Stimulated activated CD8-positive, alpha-beta memory T cell treated with anti-CD3 and anti-CD28 coated beads, Interleukin-12 subunit alpha, Interleukin-12 subunit beta, amount 100 ng/mL, for 1 hour (primary cell): ENCODE data around the gene HIVEP3.

Experiments used
- DNase-seq: peaks from one replicate; pipeline ENCODE4 v3.0.0-alpha.2; 2020; ENCODE audit warnings: low read depth

The HIVEP3 gene

GRCh38 chr1:41647221-41648135 is 271.2 kb downstream of the HIVEP3 start:
- DNase-seq = no peak

GRCh38 chr1:41646186-41646585 is 272.5 kb downstream of the HIVEP3 start:
- DNase-seq = no peak

GRCh38 chr1:41645062-41645461 is 273.7 kb downstream of the HIVEP3 start:
- DNase-seq = no peak

- no peak for DNase-seq
These were observed 275.6 kb downstream of the HIVEP3 start for GRCh38 chr1:41642922-41643821.

GRCh38 chr1:41641941-41642527 is 276.7 kb downstream of the HIVEP3 start:
- no peak for DNase-seq

GRCh38 chr1:41641475-41641814 is 277.3 kb downstream of the HIVEP3 start:
- DNase-seq = no peak

GRCh38 chr1:41640756-41641474 is 277.8 kb downstream of the HIVEP3 start:
- no peak for DNase-seq

- no peak for DNase-seq
These were observed 278.5 kb downstream of the HIVEP3 start for GRCh38 chr1:41640141-41640751.

GRCh38 chr1:41639332-41639936 is 279.3 kb downstream of the HIVEP3 start:
- no peak for DNase-seq

- DNase-seq = no peak
These were observed 280.4 kb downstream of the HIVEP3 start for GRCh38 chr1:41638086-41639024.

GRCh38 chr1:41637367-41637766 is 281.4 kb downstream of the HIVEP3 start:
- DNase-seq = no peak

- DNase-seq = no peak
These were observed 285.0 kb downstream of the HIVEP3 start for GRCh38 chr1:41633764-41634163.

- DNase-seq = no peak
These were observed 285.7 kb downstream of the HIVEP3 start for GRCh38 chr1:41632781-41633575.

- no peak for DNase-seq
These were observed 286.8 kb downstream of the HIVEP3 start for GRCh38 chr1:41631971-41632370.

GRCh38 chr1:41631154-41631553 is 287.6 kb downstream of the HIVEP3 start:
- no peak for DNase-seq

GRCh38 chr1:41629571-41629970 is 289.2 kb downstream of the HIVEP3 start:
- no peak for DNase-seq

GRCh38 chr1:41629141-41629540 is 289.6 kb downstream of the HIVEP3 start:
- DNase-seq = no peak

- no peak for DNase-seq
These were observed 291.0 kb downstream of the HIVEP3 start for GRCh38 chr1:41627491-41628280.
